ENCODE results near the gene PTCD1.
"Not testable (repeated sequence)": the region's sequence is repeated elsewhere in the genome, so short reads cannot be mapped to it uniquely, and the experiment has no call there.

PTCD1 gene

GRCh38 chr7:99390941-99391602 lies 47.5 kb downstream of the PTCD1 start:
- no peaks in the 10 kb centered on the region for H3K9me3 ChIP-seq
- peaks cover 100% of the 10 kb centered on the region for H3K36me3 ChIP-seq
- H3K27me3 ChIP-seq: no peaks in the 10 kb centered on the region
- H3K27ac ChIP-seq: no peak overlapping the region
- no peak overlapping the region for H3K4me3 ChIP-seq (ENCODE audit: low read depth in 1 of 2, low read length in 1 of 2)
- peaks cover 14% of the 10 kb centered on the region in 2 experiments for H3K4me1 ChIP-seq (ENCODE audit: control insufficient read depth in 1 of 2, insufficient read depth in 1 of 2, low read depth in 1 of 2, low read length in 1 of 2)
- no peak for TF ChIP-seq CTCF (IDR thresholded peaks at IDR 0.05)

GRCh38 chr7:99389772-99390171 lies 48.8 kb downstream of the PTCD1 start:
- H3K4me1 ChIP-seq (ENCODE audit: control insufficient read depth in 1 of 2, insufficient read depth in 1 of 2, low read depth in 1 of 2, low read length in 1 of 2): peaks cover 14 to 18% of the 10 kb centered on the region in 2 experiments
- H3K4me3 ChIP-seq (ENCODE audit: low read depth in 1 of 2, low read length in 1 of 2): no peak overlapping the region
- H3K27me3 ChIP-seq: no peaks in the 10 kb centered on the region
- H3K27ac ChIP-seq: no peak overlapping the region
- H3K9me3 ChIP-seq: no peaks in the 10 kb centered on the region
- H3K36me3 ChIP-seq: peaks cover 99% of the 10 kb centered on the region
- no peak for TF ChIP-seq CTCF (IDR thresholded peaks at IDR 0.05)

GRCh38 chr7:99387912-99388311 lies 50.7 kb downstream of the PTCD1 start:
- Histone ChIP-seq H3K4me1 (ENCODE audit: control insufficient read depth in 1 of 2, insufficient read depth in 1 of 2, low read depth in 1 of 2, low read length in 1 of 2) (peaks cover 17 to 25% of the 10 kb centered on the region in 2 experiments), H3K4me3 (ENCODE audit: low read depth in 1 of 2, low read length in 1 of 2) (no peak overlapping the region), H3K9me3 (no peaks in the 10 kb centered on the region), H3K27ac (no peak overlapping the region), H3K36me3 (peaks cover 97% of the 10 kb centered on the region), H3K27me3 (no peaks in the 10 kb centered on the region)
- no peak for TF ChIP-seq CTCF (IDR thresholded peaks at IDR 0.05)

GRCh38 chr7:99387239-99387635 lies 51.4 kb downstream of the PTCD1 start:
- peaks cover 10 to 20% of the 10 kb centered on the region in 2 experiments for H3K4me1 ChIP-seq (ENCODE audit: control insufficient read depth in 1 of 2, insufficient read depth in 1 of 2, low read depth in 1 of 2, low read length in 1 of 2)
- H3K36me3 ChIP-seq: peaks cover 91% of the 10 kb centered on the region
- H3K9me3 ChIP-seq; H3K27me3 ChIP-seq; H3K4me3 ChIP-seq (ENCODE audit: low read depth in 1 of 2, low read length in 1 of 2): not testable (repeated sequence)
- H3K27ac ChIP-seq: peak overlapping the region; percentile 60
- TF ChIP-seq CTCF (IDR thresholded peaks at IDR 0.05): peak; percentile 3

- Histone ChIP-seq H3K27ac (peak overlapping the region; percentile 60), H3K36me3 (peaks cover 90% of the 10 kb centered on the region), H3K27me3 (no peaks in the 10 kb centered on the region), H3K4me3 (ENCODE audit: low read depth in 1 of 2, low read length in 1 of 2) (no peak overlapping the region), H3K9me3 (no peaks in the 10 kb centered on the region), H3K4me1 (ENCODE audit: control insufficient read depth in 1 of 2, insufficient read depth in 1 of 2, low read depth in 1 of 2, low read length in 1 of 2) (peaks cover 8 to 19% of the 10 kb centered on the region in 2 experiments)
- peak; percentile 39 for TF ChIP-seq CTCF (IDR thresholded peaks at IDR 0.05)
These were observed 51.9 kb downstream of the PTCD1 start for GRCh38 chr7:99386584-99387238.
